GM21381 (cell line): ENCODE results near the gene ZNF892.
"Not testable (repeated sequence)": the region's sequence is repeated elsewhere in the genome, so short reads cannot be mapped to it uniquely, and the experiment has no call there.

Experiments
- ATAC-seq: cut with Tn5 transposase; IDR thresholded peaks from one replicate; pipeline ENCODE4 v1.9.1; 2021; ENCODE audit warnings: mild to moderate bottlenecking, moderate library complexity; ENCODE audit not compliant: unreplicated experiment

ZNF892 gene

GRCh38 chr2:95207111-95207961 lies at the start of gene ZNF892:
TSS of gene ZNF892 (plus strand) at chr2:95207521. CDS start at chr2:95207816, 295 bp downstream.
- peak; percentile 96 for ATAC-seq

- no peak for ATAC-seq
Measured at GRCh38 chr2:95158441-95158840, 48.9 kb upstream of the ZNF892 start.

GRCh38 chr2:95158891-95159619 lies 48.3 kb upstream of the ZNF892 start:
- ATAC-seq: peak; percentile 38

- ATAC-seq: peak; percentile 93
Measured at GRCh38 chr2:95159690-95160449, 47.5 kb upstream of the ZNF892 start, which contains the start of gene ZNF514. TSS of gene ZNF514 (minus strand) at chr2:95159848. CDS start at chr2:95153253, 6,595 bp downstream.

- peak; percentile 7 for ATAC-seq
Measured at GRCh38 chr2:95165030-95165370, 42.3 kb upstream of the ZNF892 start.

GRCh38 chr2:95165371-95166064 lies 41.8 kb upstream of the ZNF892 start, which contains the start of gene ZNF2:
TSS of gene ZNF2 (plus strand) at chr2:95165809. CDS start at chr2:95176227, 10,418 bp downstream.
- ATAC-seq: peak; percentile 94

- peak; percentile 18 for ATAC-seq
Measured at GRCh38 chr2:95166065-95166763, 41.1 kb upstream of the ZNF892 start.

GRCh38 chr2:95171902-95172301 lies 35.4 kb upstream of the ZNF892 start:
- no peak for ATAC-seq

GRCh38 chr2:95174031-95174542 lies 33.2 kb upstream of the ZNF892 start:
- ATAC-seq: no peak

GRCh38 chr2:95179451-95179850 lies 27.9 kb upstream of the ZNF892 start:
- ATAC-seq: no peak

- ATAC-seq: no peak
Measured at GRCh38 chr2:95181774-95182173, 25.5 kb upstream of the ZNF892 start.

GRCh38 chr2:95185197-95185596 lies 22.1 kb upstream of the ZNF892 start:
- no peak for ATAC-seq

GRCh38 chr2:95185973-95186372 lies 21.3 kb upstream of the ZNF892 start:
- ATAC-seq: no peak

- not testable (repeated sequence) for ATAC-seq
Measured at GRCh38 chr2:95192956-95193355, 14.4 kb upstream of the ZNF892 start.

GRCh38 chr2:95203911-95204310 lies 3.4 kb upstream of the ZNF892 start:
- ATAC-seq: no peak

GRCh38 chr2:95204396-95204795 lies 2.9 kb upstream of the ZNF892 start:
- no peak for ATAC-seq

GRCh38 chr2:95206096-95206495 lies 1.2 kb upstream of the ZNF892 start:
- no peak for ATAC-seq

GRCh38 chr2:95208106-95208505 lies 785 bp downstream of the ZNF892 start:
- no peak for ATAC-seq

GRCh38 chr2:95215018-95215612 lies 7.8 kb downstream of the ZNF892 start:
- ATAC-seq: no peak
